TTC549 (cell line): ENCODE data around the gene MTOR.
"Not testable (repeated sequence)": the region's sequence is repeated elsewhere in the genome, so short reads cannot be mapped to it uniquely, and the experiment has no call there.

Experiments used
- FAIRE-seq: peaks from 2 replicates; lab custom pipeline; 2012; peaks lifted over from hg19 to GRCh38; lab: Jason Lieb, UNC

The MTOR gene

DNA sequence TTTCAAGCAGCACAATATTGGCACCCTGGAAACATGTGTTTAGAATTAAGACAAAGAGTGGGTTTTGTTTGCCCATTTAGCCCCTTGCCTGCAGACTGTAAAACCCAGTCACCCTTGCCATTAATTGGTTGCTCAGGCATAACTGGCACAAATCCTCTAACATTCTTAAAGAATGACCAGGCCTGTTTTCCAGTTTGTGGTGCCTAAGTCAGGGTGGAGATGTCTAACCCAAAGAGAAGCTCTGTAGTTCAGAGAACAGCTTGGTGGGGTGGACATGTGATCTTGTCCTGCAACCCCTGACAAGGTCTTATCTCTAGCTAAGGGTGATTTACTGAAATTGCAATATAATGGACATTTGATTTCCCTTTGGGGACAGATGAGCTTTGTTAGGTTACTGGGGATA lies 82.0 kb downstream of the MTOR start:
- no peak for FAIRE-seq

DNA sequence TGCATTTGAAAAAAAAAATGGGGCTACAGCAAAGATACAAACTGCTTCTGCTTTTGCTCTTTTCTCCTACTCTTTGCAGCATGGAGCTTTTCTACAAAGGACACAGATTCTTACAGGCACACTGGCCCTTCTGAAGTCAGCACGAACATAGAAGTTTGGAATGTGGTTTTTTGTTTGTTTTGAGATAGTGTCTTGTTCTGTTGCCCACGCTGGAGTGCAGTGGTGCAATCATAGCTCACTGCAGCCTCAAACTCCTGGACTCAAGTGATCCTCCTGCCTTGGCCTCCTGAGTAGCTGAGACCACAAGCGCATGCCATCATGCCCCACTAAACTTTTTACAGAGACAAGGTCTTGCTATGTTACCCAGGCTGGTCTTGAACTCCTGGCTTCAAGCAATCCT lies 82.6 kb downstream of the MTOR start:
- not testable (repeated sequence) for FAIRE-seq

DNA sequence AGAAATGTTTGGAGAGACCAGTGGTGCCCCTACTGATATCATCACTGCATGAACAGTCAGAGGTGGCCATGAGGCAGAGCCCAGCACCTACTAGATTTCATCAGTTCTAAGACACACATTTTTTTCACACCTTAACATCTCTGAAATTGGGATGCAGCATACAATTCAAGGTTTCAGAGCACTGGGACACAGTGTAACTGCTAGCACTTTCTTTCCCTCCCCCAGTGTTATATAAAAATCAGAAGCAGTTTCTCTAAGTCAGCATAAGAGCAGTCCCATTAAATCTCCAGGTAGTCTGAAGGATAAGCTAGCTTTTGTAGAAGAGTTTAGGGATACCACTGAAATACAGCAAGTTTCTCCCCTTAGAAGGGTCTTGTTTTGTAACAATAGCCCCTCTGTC lies 83.2 kb downstream of the MTOR start:
- FAIRE-seq: no peak

DNA sequence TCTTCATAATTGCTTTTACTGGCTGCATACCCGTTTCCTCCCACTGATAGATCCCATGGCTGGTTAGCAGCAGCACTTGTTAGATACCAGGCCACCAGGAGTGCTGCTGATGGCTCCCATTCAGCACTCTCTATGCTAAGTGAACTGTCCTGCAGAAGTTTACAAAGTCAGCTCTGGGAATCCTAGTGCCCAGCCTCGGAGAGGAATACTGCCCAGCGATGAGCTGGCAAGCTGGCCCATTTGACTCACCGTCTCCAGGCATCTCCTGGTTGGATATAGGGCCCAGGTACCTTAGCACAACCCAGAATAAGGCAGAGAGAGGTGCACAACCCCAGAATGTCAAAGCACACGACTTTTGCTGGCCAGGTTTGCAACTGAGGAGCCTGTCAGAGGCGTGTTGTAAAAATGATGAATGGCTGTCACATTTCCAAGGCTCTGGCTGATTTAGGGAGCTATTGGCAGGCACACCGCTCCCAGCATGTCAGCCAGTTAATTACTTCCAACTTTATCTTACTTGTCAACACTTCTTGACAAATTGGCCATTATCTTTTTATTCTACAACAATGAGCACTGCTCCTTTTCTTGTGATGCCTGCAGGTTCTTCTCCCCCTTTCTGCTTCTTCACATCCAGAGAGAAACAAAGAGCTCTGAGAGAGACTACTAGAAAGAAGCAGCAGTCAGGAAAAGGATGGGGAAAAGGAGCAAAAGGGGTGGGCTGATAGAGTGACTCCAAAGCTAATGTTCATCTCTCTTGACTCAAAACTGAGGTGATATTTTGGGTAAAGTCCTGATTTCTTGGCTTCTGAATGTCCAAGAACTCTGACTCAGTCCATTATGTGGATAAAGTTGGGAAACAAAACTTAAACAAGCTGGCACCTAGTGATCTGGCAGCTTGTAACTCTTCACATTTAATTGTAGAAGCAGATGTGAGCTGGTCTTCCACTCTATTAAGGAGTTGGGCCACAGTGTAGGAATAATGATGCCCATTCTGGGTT lies 84.0 kb downstream of the MTOR start:
- no peak for FAIRE-seq

DNA sequence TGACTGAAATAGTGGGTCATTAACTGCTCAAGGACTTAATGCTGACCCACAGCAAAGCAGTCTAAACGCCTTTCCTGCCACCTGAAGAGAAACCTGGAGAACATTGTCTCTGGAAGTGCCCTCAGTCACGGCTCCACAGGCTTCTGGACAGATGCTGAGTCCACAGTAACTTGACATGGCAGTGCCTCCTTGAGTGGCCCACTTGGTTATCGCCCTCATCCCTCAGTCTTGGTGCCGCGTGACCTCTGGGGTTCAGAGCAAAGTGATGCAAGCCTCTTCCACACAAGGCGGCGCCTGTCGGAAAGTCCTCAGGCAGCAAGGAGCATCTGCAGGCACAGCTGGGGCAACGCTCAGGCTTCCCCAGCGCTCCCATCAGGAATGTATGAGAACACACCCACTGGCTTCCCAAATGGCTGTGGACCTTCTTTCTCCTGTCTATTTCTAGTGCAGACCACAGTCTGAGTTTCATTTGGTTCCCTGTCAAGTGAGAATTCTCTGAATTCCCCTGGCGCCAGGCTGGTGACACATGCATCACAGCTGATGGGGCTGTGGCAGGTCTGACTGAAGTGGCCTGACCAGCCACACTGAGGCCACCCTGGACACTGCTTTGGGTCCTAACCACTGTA lies 86.2 kb downstream of the MTOR start:
- no peak for FAIRE-seq

DNA sequence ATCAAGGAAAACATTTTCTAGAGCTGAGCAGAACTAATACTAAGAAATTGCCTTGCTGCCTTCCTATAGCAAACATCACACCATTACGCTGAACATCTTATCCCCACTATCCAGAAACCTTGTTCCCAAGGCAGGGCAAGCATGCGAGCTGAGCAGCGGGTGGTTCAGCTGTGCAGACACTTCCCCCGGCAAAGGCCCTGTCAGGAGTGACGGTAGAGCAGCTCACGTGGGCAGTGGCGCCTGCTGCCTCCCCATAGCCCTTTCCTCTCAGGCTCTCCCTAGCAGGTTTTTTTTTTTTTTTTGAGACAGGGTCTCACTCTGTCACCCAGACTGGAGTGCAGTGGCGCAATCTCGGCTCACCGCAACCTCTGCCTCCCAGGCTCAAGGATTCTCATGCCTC lies 86.9 kb downstream of the MTOR start:
- no peak for FAIRE-seq

DNA sequence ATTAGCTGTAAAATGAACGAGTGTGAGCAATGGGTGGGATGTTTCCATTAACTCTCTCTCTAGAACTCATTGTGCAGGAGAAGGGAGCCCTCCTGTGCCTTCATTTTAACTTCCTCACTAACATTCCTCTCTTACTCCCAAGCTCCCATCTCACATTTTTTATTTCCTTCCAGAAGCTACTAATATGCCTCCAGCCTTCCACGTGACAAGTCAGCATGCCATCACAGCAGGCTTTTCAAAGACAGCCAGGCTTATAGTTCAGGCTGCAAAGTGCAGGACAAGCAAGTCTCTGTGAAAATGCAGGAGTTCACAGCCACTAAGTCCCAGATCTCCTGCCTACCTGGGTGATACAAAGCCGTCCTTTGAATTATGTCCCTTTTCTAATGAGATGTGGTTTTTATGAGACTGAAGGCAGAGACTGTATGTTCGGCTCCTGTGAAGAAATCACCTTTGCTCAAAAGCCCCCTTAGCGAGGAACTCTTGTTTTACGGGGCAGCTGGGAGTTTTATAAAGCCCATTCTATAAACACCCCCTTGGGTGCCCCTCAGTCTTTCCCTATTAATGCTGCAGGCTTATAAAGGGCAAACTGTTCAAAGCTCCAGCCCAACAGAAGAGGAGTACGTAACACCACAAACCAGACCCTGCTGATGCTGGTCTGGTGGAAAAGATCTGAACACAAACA lies 87.9 kb downstream of the MTOR start:
- FAIRE-seq: no peak

DNA sequence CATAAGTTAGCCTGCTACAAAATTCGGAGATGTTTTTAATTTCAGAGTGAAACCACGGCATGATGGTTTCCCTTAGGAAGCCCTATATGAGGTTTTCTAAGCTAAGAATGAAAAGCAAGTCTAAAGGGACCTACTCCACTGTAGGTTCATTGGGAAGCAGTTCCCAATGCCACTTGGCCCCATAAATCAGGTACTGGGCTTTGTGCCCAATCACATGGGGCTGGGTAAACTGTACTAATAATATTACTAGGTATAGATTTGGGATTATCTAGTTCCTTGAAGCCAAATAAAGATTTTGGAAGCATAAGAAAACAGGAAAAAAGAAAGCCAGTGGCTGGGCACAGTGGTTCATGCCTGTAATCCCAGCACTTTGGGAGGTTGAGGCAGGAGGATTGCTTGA lies 92.2 kb downstream of the MTOR start:
- FAIRE-seq: no peak

DNA sequence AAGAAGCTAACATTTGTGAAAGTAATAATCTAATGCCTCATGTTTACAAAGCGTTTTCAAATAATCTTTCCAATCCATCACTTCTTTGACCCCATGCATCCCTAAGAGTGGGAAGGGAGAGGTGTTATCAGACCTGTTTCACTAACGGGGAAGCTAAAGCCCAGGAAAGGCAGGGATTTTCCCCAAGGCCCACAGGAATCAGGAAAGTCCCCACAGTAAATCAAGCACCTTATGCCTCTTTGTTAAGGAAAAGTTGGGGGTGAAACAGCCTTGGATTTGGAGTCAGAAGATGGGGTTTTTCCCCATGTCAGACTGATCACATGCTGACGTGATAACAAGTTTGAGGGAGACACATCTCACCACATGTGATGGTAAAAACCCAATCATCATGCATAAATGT lies 93.1 kb downstream of the MTOR start:
- FAIRE-seq: no peak

DNA sequence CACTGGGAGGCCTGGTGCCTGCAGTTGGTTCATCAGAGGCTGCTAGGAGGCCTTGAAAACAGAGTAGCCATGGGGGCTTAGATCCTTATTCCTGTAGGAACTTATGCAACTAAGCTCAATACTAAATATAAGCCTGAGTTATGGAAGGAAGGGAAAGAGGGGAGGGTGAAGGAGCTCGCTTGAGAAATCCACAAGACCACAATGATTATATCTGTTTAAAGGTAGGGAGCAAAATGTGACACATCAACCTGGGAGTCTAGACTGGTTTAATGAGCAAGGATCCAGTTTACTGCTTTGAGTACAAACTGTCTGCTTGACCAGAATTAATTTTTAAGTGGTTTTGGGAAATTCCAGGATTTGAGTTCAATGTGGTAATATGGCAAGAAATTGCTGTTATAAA lies 93.6 kb downstream of the MTOR start:
- FAIRE-seq: no peak

DNA sequence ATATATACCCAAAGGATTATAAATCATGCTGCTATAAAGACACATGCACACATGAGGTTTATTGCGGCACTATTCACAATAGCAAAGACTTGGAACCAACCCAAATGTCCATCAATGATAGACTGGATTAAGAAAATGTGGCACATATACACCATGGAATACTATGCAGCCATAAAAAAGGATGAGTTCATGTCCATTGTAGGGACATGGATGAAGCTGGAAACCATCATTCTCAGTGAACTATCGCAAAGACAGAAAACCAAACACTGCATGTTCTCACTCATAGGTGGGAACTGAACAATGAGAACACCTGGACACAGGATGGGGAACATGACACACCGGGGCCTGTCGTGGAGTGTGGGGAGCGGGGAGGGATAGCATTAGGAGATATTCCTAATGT lies 95.6 kb downstream of the MTOR start:
- not testable (repeated sequence) for FAIRE-seq

DNA sequence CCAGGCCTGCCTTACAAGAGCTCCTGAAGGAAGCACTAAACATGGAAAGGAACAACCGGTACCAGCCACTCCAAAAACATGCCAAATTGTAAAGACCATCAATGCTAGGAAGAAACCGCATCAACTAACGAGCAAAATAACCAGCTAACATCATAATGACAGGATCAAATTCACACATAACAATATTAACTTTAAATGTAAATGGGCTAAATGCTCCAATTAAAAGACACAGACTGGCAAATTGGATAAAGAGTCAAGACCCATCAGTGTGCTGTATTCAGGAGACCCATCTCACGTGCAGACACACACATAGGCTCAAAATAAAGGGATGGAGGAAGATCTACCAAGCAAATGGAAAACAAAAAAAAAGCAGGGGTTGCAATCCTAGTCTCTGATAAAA lies 99.6 kb downstream of the MTOR start:
- FAIRE-seq: not testable (repeated sequence)

DNA sequence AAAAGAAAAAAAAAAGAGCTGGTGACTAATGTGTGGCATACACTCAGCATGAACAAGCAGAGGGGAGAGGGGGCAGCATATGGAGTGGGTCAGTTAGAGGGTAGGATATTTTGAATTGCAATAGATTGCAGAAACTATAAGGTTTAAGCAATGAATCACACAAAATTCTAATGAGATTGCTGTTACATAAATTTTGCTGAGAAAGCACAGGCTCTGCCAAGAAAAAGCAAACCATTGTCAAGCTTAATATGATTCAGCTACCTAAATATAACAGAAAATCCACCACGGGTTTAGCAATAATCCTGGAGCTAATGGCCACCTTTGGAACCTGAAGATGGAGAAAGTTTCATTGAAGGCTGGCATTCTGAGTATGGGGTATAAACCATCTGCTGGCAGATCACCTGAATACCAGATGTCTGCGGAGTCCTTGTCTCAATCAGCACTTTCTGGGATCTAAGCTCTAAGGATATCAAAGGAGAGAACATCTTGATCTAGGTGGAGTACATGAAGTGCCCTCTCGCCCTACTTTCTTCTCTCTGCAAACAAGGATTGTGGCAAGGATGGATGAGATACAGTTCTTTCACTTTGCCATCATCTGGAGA lies 103.5 kb downstream of the MTOR start:
- no peak for FAIRE-seq

DNA sequence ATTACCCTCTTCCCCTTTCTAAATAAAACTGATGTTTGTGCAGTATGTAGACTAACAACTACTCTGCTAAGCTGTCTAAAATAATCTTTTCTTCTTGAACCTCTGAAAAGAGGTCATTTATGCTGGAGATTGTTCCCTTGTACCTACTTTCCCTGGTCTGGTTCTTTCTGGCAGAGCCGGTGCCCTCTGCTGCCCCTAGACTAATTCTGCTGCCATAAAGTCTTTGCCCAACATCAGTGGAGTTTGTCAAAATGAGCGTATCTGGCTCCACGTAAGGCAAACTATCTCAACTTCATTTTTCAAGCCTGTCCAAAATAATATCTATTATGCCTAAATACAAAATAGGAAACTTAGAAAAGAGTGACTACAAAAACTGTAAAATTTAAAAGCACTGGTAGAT lies 104.1 kb downstream of the MTOR start:
- FAIRE-seq: no peak

DNA sequence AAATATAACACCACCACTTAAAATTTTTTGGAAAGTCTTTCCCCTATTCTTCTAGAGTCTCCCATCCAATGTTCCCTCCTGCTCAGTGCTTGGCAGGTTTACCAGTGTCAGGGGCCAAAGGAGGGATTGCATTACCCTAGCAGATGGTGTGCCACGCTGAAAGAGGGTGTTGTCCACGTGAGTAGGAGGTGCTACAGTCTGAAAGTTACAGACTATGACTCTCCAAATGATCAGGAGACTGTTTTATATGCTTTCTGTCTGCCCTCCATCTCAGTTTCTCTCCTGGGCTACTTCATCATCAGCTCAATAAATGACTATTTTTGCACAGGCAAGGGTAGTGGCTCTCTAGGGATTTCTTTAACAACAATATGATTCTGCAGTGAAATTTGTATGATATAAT lies 104.5 kb downstream of the MTOR start:
- FAIRE-seq: no peak

DNA sequence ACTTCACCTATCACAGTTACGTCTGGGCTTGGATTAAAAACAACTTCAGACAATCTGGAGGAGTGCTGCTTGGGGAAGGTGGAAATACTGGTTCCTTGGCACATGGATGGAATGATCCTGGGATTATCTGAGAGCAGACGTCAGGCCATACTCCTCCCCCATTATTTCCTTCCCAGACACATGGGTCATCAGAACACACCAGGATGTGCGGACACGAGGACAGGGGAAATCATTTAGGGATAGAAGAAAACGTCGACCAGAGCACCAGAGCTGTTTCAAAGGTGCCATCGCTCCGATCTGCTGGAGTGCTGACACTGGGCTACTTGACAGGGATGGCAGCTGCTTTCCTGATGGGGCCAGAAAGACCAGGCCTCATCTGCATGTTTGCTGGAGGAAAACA lies 105.0 kb downstream of the MTOR start:
- no peak for FAIRE-seq

DNA sequence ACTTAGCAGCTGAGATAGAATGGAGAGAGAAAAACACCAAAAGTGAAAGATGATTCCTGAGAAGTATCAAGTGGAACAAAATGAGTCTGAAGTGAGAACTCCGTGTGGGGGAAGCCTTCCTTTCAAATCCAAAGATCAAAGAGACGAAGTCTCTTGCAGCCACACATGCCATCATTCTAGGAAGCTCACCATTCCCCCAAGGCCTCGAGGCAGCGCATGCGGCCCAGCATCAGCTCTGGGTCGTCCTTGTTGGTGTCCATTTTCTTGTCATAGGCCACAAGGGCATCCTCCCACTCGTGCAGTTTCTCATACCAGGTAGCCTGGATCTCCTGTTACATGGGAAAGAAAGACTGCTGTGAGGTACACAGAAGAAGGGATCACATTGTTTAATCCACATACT lies 105.4 kb downstream of the MTOR start:
- no peak for FAIRE-seq

DNA sequence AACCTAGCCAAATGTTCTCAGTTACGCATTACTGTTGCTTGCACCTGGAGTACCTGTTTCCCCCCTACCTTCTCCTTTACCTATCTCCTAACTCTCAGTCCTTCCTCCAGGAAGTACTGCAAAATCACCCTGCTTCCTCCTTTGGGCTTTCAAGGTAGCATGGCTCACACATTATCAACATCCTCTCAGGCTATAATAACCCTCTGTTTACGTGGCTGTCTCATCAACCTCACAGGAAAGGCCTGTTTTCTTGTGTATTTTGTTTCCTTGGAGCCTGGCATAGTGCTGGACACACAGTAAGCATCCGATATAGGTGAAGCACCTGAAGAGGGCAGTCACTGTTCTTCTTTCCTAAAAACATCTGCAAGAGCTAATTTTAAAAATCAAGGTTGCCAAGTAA lies 105.9 kb downstream of the MTOR start:
- FAIRE-seq: no peak

DNA sequence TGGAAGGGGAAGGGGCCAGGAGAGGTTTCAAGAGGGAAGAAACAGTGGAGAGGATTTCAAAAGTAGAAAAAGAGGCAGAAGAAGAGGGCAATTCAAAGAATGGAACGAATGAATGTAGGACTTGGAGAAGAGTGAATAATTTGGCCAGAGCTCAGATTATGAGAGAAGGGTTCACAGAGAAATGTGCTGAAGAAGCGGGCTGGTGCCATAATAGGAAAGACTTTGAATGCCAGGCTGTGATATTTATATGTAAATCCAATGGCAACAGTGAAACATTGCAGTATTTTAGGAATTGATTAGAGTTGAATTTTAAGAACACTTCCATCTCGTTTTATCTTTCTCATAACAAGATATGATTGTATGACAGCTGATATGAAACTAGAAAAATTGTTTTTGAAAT lies 109.2 kb downstream of the MTOR start:
- FAIRE-seq: no peak

DNA sequence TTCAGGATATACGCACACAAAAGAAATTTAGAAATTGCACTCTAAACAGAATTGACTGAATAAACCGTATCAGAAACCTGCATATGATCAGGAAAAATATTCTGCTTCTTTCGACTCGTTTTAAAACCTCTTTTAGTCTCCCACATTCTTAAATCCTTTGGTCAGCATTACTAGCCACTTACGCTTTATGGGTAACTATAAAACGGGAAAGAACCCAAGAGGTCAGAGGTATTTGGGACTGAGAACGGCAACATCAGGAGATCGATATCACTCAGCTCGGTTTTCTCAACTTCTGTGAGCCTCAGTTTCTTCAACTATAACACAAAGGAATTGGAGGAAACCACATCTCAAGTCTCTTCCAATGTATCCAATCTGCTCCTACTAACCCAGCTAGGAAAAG lies 109.6 kb downstream of the MTOR start:
- no peak for FAIRE-seq

DNA sequence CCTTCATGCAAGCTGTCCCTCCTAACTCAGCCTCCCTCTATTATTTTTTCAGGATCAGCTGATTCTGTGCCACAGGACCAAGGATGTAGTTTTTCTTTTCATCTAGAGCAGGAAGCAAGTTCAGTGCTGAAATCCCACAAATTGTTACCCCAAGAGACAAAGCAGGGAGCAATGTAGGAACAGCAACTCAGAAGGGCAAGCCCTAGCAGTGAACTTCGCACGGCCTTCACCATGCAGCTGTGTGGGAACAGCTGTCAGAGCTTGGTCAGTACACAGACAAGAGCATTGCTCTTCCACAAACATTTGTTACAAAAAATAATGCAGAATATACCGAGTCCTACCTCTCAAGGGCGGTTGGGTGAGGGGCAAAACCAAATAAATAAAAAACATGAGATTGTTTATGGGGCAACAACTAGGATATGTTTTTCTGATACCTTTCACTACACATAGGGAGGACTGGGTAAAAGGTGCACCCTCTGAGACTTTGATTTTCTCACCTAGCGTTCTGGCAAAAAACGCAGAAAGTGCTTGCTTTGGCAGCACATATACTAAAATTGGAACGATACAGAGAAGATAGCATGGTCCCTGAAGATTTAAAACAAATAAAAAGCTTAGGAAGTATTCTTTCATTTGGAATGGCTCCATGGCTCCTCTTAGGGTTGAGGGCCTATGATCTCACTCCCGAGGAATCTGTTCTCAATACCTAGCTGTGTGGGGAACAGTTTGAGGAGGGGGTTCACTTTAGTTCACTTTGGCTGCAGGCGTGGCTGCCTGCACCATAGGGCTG lies 110.3 kb downstream of the MTOR start:
- FAIRE-seq: no peak

DNA sequence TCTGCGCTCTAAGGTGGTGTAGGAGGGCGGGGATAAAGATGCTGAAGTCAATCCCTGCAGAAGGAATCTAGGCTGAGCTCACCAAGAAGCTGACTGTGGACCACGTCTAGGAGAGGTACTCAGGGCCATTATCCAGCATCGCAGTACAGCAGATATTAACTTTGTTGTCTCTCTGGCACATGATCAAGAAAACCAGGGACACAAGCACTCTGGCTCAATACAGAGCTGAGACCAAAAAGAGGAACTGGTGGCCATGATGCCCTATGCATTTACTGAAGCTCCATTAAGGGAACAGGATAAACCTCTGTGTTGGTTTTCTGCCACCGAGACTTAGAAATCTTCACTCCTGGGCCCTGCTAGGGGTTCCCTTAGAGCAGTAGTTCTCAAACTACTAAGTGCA lies 111.2 kb downstream of the MTOR start:
- no peak for FAIRE-seq
